ENCODE data around the gene SP2.

Gene SP2

GRCh38 chr17:47870056-47870455 is 26.0 kb upstream of the SP2 start:
- DNase-seq (ENCODE audit: low read depth in 2 of 3, low spot score in 2 of 3): no peak

GRCh38 chr17:47871048-47871447 is 25.0 kb upstream of the SP2 start:
- no peak for DNase-seq (ENCODE audit: low read depth in 2 of 3, low spot score in 2 of 3)

GRCh38 chr17:47872019-47872650 is 23.9 kb upstream of the SP2 start:
- no peak for DNase-seq (ENCODE audit: low read depth in 2 of 3, low spot score in 2 of 3)

GRCh38 chr17:47872651-47873161 is 23.3 kb upstream of the SP2 start:
- no peak for DNase-seq (ENCODE audit: low read depth in 2 of 3, low spot score in 2 of 3)

- no peak for DNase-seq (ENCODE audit: low read depth in 2 of 3, low spot score in 2 of 3)
These were observed 22.6 kb upstream of the SP2 start for GRCh38 chr17:47873200-47874090.

- no peak for DNase-seq (ENCODE audit: low read depth in 2 of 3, low spot score in 2 of 3)
These were observed 20.7 kb upstream of the SP2 start for GRCh38 chr17:47875011-47875985.

- no peak for DNase-seq (ENCODE audit: low read depth in 2 of 3, low spot score in 2 of 3)
These were observed 18.5 kb upstream of the SP2 start for GRCh38 chr17:47877368-47878034.

- DNase-seq (ENCODE audit: low read depth in 2 of 3, low spot score in 2 of 3): no peak
These were observed 17.6 kb upstream of the SP2 start for GRCh38 chr17:47878203-47879027.

GRCh38 chr17:47879028-47879585 is 16.9 kb upstream of the SP2 start:
- DNase-seq (ENCODE audit: low read depth in 2 of 3, low spot score in 2 of 3): no peak

GRCh38 chr17:47879776-47880454 is 16.1 kb upstream of the SP2 start:
- no peak for DNase-seq (ENCODE audit: low read depth in 2 of 3, low spot score in 2 of 3)

GRCh38 chr17:47882247-47882646 is 13.8 kb upstream of the SP2 start:
- DNase-seq (ENCODE audit: low read depth in 2 of 3, low spot score in 2 of 3): no peak

- DNase-seq (ENCODE audit: low read depth in 2 of 3, low spot score in 2 of 3): no peak
These were observed 13.1 kb upstream of the SP2 start for GRCh38 chr17:47882695-47883588.

GRCh38 chr17:47883589-47884426 is 12.2 kb upstream of the SP2 start:
- DNase-seq (ENCODE audit: low read depth in 2 of 3, low spot score in 2 of 3): no peak

GRCh38 chr17:47884427-47884740 is 11.7 kb upstream of the SP2 start:
- no peak for DNase-seq (ENCODE audit: low read depth in 2 of 3, low spot score in 2 of 3)

GRCh38 chr17:47884905-47885730 is 10.9 kb upstream of the SP2 start:
- no peak for DNase-seq (ENCODE audit: low read depth in 2 of 3, low spot score in 2 of 3)

GRCh38 chr17:47888293-47888692 is 7.7 kb upstream of the SP2 start:
- DNase-seq (ENCODE audit: low read depth in 2 of 3, low spot score in 2 of 3): no peak

Measured in activated CD8-positive, alpha-beta memory T cell treated with anti-CD3 and anti-CD28 coated beads for 48 hours (primary cell).